HepG2 (cell line): ENCODE measurements around the gene GLIS1. TPM values are rescaled to one million over a fixed set of nuclear protein-coding genes. Genes with fewer than 3 reads are reported as not detected.

Experiments used
- ATAC-seq: fragments of 200-7000 bp; cut with Tn5 transposase; 3 replicates; pipeline ENCODE4 v1.9.1; 2020; ENCODE audit warnings: mild to moderate bottlenecking, moderate library complexity
- BruUV-seq: library from RNA; stranded (reverse); fragments of 400-500 nt; replicated peaks from 2 replicates; lab custom pipeline; 2021; lab: Mats Ljungman, UMichigan
- CTCF ChIA-PET: fragments of 300-600 bp; formaldehyde crosslinking; extraction: SDS; loops from one replicate; lab custom pipeline; 2021; ENCODE audit warnings: low total read pairs, inconsistent platforms, low intra/inter-chr PET ratio; lab: Yijun Ruan, JAX
- POLR2A ChIA-PET: fragments of 350-600 bp; sonication (Branson Sonifier 250); formaldehyde crosslinking; loops from one replicate; lab custom pipeline; 2020; ENCODE audit warnings: antibody characterized with exemption, inconsistent platforms; lab: Yijun Ruan, JAX
- DNase-seq: peaks from one replicate; pipeline ENCODE4 v3.0.0-alpha.2; 2015; ENCODE audit warnings: low spot score
- FAIRE-seq: peaks from 3 replicates; lab custom pipeline; 2011; peaks lifted over from hg19 to GRCh38; lab: Jason Lieb, UNC
- H2AFZ ChIP-seq: one replicate; pipeline ENCODE4 v1.6.1; 2011; ENCODE audit warnings: low read length, inconsistent platforms
- H3K27ac ChIP-seq: fragments of 300-600 bp; 3 replicates; pipeline ENCODE4 v1.8.0; 2011; ENCODE audit warnings: mixed run types, mild to moderate bottlenecking, mixed read lengths, low read length, inconsistent platforms; ENCODE audit not compliant: insufficient read depth; ENCODE audit errors: extremely low read length
- H3K27me3 ChIP-seq, 2 experiments: fragments of 200-600 bp in 1 of 2; 2 replicates in 1 of 2; 3 replicates in 1 of 2; pipeline versions ENCODE4 v1.6.0 to v1.8.0; 2011; ENCODE audit warnings: low read length in 2 of 2, mild to moderate bottlenecking in 2 of 2, moderate library complexity in 2 of 2, inconsistent platforms in 1 of 2; ENCODE audit not compliant: insufficient read depth in 2 of 2, control insufficient read depth in 1 of 2
- H3K36me3 ChIP-seq, 2 experiments: fragments of 200-600 bp in 1 of 2; replicated peaks in 1 of 2; 2 replicates in 1 of 2; 3 replicates in 1 of 2; pipeline versions ENCODE4 v1.5.1 to v1.8.0; 2011; ENCODE audit warnings: low read length in 2 of 2, inconsistent platforms in 1 of 2; ENCODE audit not compliant: insufficient read depth in 2 of 2, control insufficient read depth in 1 of 2
- H3K4me1 ChIP-seq: 2 replicates; pipeline ENCODE4 v1.5.1; 2012; ENCODE audit warnings: low read length, inconsistent platforms; ENCODE audit not compliant: insufficient read depth
- H3K4me2 ChIP-seq: 2 replicates; pipeline ENCODE4 v1.6.0; 2011; ENCODE audit warnings: low read depth, low read length, inconsistent platforms
- H3K4me3 ChIP-seq, 3 experiments: fragments of 200-600 bp in 1 of 3; sonication (generic), shearing (Covaris generic) in 1 of 3; replicated peaks in 1 of 3; 2 replicates each; pipeline ENCODE4 v1.5.1; 2011 to 2016; ENCODE audit warnings: low read length in 3 of 3, inconsistent platforms in 2 of 3, low read depth in 2 of 3, mild to moderate bottlenecking in 2 of 3, control low read depth in 1 of 3, mixed read lengths in 1 of 3; ENCODE audit not compliant: insufficient read depth in 1 of 3
- H3K79me2 ChIP-seq: one replicate; pipeline ENCODE4 v1.6.1; 2011; ENCODE audit warnings: low read length, inconsistent platforms; ENCODE audit not compliant: insufficient read depth
- H3K9ac ChIP-seq: 2 replicates; pipeline ENCODE4 v1.6.0; 2011; ENCODE audit warnings: mild to moderate bottlenecking, low read depth, low read length, inconsistent platforms; ENCODE audit not compliant: insufficient read depth
- H3K9me3 ChIP-seq: 2 replicates; pipeline ENCODE4 v1.5.1; 2012; ENCODE audit warnings: mild to moderate bottlenecking, low read length
- H4K20me1 ChIP-seq: 2 replicates; pipeline ENCODE4 v1.6.0; 2011; ENCODE audit warnings: inconsistent platforms, mild to moderate bottlenecking, low read length, moderate library complexity; ENCODE audit not compliant: insufficient read depth
- AKAP8 ChIP-seq: sonication (generic); formaldehyde crosslinking; IDR thresholded peaks from 2 replicates; pipeline ENCODE4 v1.5.1; 2020; ENCODE audit warnings: mild to moderate bottlenecking, missing genetic modification reagents
- EHMT2 ChIP-seq: fragments of 200-600 bp; sonication (generic); IDR thresholded peaks from 2 replicates; pipeline ENCODE4 v1.7.0; 2017; ENCODE audit warnings: antibody characterized with exemption, low read depth, low read length, borderline replicate concordance
- EZH2 ChIP-seq: conservative IDR thresholded peaks from 2 replicates; pipeline ENCODE4 v1.6.1; 2012; ENCODE audit warnings: mild to moderate bottlenecking, low read depth, low read length, moderate library complexity
- HMGA1 ChIP-seq: sonication (generic); formaldehyde crosslinking; conservative IDR thresholded peaks from 2 replicates; pipeline ENCODE4 v1.4.0; 2020; ENCODE audit warnings: missing genetic modification reagents
- MTF2 ChIP-seq: sonication (generic); formaldehyde crosslinking; IDR thresholded peaks from 2 replicates; pipeline ENCODE4 v1.5.0; 2020; ENCODE audit warnings: missing genetic modification reagents, borderline replicate concordance
- NKX3-1 ChIP-seq: sonication (generic); formaldehyde crosslinking; IDR thresholded peaks from 2 replicates; pipeline ENCODE4 v1.5.0; 2020; ENCODE audit warnings: missing genetic modification reagents
- NRL ChIP-seq: sonication (generic); formaldehyde crosslinking; IDR thresholded peaks from 2 replicates; pipeline ENCODE4 v1.5.0; 2020; ENCODE audit warnings: missing genetic modification reagents, mild to moderate bottlenecking, moderate library complexity, borderline replicate concordance
- PRMT3 ChIP-seq: sonication (generic); formaldehyde crosslinking; IDR thresholded peaks from 2 replicates; pipeline ENCODE4 v1.8.1; 2022; ENCODE audit warnings: low read depth, mild to moderate bottlenecking, moderate library complexity, missing genetic modification reagents, borderline replicate concordance
- TBL1XR1 ChIP-seq: fragments of 150-350 bp; IDR thresholded peaks from 2 replicates; pipeline ENCODE4 v1.6.1; 2014; ENCODE audit warnings: borderline replicate concordance, low read length; ENCODE audit not compliant: partially characterized antibody
- TOPORS ChIP-seq: sonication (generic); formaldehyde crosslinking; IDR thresholded peaks from 2 replicates; pipeline ENCODE4 v1.8.0; 2023; ENCODE audit warnings: mild to moderate bottlenecking, missing genetic modification reagents
- U2AF1 ChIP-seq: fragments of 200-400 bp; formaldehyde crosslinking; optimal IDR thresholded peaks from 2 replicates; pipeline ENCODE3; 2017; ENCODE audit warnings: mild to moderate bottlenecking, low read depth, low read length
- ZBTB1 ChIP-seq: sonication (generic); formaldehyde crosslinking; IDR thresholded peaks from 2 replicates; pipeline ENCODE4 v1.4.0; 2020; ENCODE audit warnings: missing genetic modification reagents, borderline replicate concordance
- ZBTB42 ChIP-seq: sonication (generic); formaldehyde crosslinking; IDR thresholded peaks from 2 replicates; pipeline ENCODE4 v1.5.0; 2020; ENCODE audit warnings: mild to moderate bottlenecking, missing genetic modification reagents
- ZFP36L1 ChIP-seq: sonication (generic); formaldehyde crosslinking; IDR thresholded peaks from 2 replicates; pipeline ENCODE4 v1.8.0; 2022; ENCODE audit warnings: mild to moderate bottlenecking, missing genetic modification reagents, moderate library complexity
- ZNF230 ChIP-seq: sonication (generic); formaldehyde crosslinking; IDR thresholded peaks from 2 replicates; pipeline ENCODE4 v1.4.0; 2020; ENCODE audit warnings: mild to moderate bottlenecking, missing genetic modification reagents
- ZNF34 ChIP-seq: sonication (generic); formaldehyde crosslinking; IDR thresholded peaks from 2 replicates; pipeline ENCODE4 v1.4.0; 2020; ENCODE audit warnings: mild to moderate bottlenecking, missing genetic modification reagents, borderline replicate concordance
- ZNF782 ChIP-seq: sonication (generic); formaldehyde crosslinking; IDR thresholded peaks from 2 replicates; pipeline ENCODE4 v1.4.0; 2020; ENCODE audit warnings: missing genetic modification reagents, mild to moderate bottlenecking, borderline replicate concordance
- WGBS: methylation state at CpG from one replicate; pipeline ENCODE4 v1.1.6; 2017; ENCODE audit warnings: low lambda C conversion rate; 5-methylcytosine and 5-hydroxymethylcytosine counted together
- in situ Hi-C: cut with HindIII; loops from 2 replicates; pipeline ENCODE4 v1.10.0; 2017; ENCODE audit warnings: low pct_unique_long_range_greater_than_20kb; ENCODE audit not compliant: extremely low pct_ligation_motif_present
- intact Hi-C: fragments of 100-400 bp; cut with micrococcal nuclease; formaldehyde crosslinking; loops from one replicate; pipeline ENCODE4 v1.10.0; 2022; ENCODE audit not compliant: unreplicated experiment
- polyA plus RNA-seq, 8 experiments: library from polyadenylated mRNA; depleted of rRNA in 3 of 8; stranded (reverse) in 7 of 8; unstranded in 1 of 8; fragments of >200 nt; fragmentation: Illumina TruSeq in 4 of 8; extraction: Trizol in 4 of 8; gene quantifications; 2 replicates each; pipeline versions ENCODE4 v1.2.1 to v1.2.3, GENCODE V29; 2011 to 2016; ENCODE audit warnings: low read depth in 4 of 8, missing spikeins in 1 of 8, mixed read lengths in 1 of 8; ENCODE audit not compliant: insufficient read depth in 1 of 8
- total RNA-seq, 5 experiments: library from RNA; depleted of rRNA; stranded (reverse); fragments of >200 nt; fragmentation: Illumina TruSeq; extraction: Trizol; gene quantifications; 2 replicates each; pipeline ENCODE4 v1.2.3, GENCODE V29; 2016; ENCODE audit warnings: low read depth in 1 of 5
- TF ChIP-seq, protein P1 (sequence below), 2 experiments: sonication (generic) in 1 of 2; formaldehyde crosslinking in 1 of 2; IDR thresholded peaks; 2 replicates each; pipeline versions ENCODE4 v1.5.1 to v1.6.1; 2011 to 2020; ENCODE audit warnings: borderline replicate concordance in 1 of 2, low read depth in 1 of 2, low read length in 1 of 2, mild to moderate bottlenecking in 1 of 2, missing genetic modification reagents in 1 of 2, moderate library complexity in 1 of 2
- TF ChIP-seq, protein P2 (sequence below): sonication (generic); formaldehyde crosslinking; IDR thresholded peaks from 2 replicates; pipeline ENCODE4 v1.4.0; 2020; ENCODE audit warnings: mild to moderate bottlenecking, missing genetic modification reagents, borderline replicate concordance
- TF ChIP-seq, protein P3 (sequence below): sonication (generic); formaldehyde crosslinking; IDR thresholded peaks from 2 replicates; pipeline ENCODE4 v1.4.0; 2020; ENCODE audit warnings: missing genetic modification reagents, borderline replicate concordance

GLIS1 gene
- total and polyA plus RNA-seq, 2 of the 13 experiments (the other 11 are each of a cell fraction or from before 2014, with no cell fraction given): 0.03 TPM; not detected in 1

DNA sequence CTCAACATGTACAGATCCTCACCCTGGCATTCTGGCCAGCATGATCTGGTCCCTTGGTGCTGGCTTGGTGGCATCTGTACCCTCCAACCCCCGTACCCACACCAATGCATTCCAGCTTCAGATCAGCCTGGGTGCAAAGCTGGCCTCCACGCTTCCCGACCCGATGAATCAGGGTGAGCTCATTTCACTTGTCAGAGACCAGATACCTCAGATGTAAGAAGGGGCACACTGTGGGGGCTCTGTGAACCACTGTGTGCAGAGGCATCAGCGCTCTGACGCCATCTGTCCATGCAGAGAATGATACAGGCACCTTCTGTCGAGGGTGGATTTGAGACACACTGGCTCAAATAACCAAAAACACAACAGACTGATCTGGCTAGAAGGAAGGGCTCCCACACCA is 203.1 kb downstream of the GLIS1 start:
- no peak overlapping the region for H3K27ac ChIP-seq
- no peaks in the 10 kb centered on the region for H3K4me1 ChIP-seq
- no peak overlapping the region for H3K4me3 ChIP-seq
- WGBS: 4% methylated on average over 7 of the region's 7 CpGs
- CTCF ChIA-PET: no interaction called here
- BruUV-seq: no TSS peak
- no peaks in the 10 kb centered on the region for H3K36me3 ChIP-seq
- DNase-seq (no peak), ATAC-seq (no peak), FAIRE-seq (no peak)
- intact Hi-C loops: no loop called here
- in situ Hi-C loops: no loop called here
- no peaks in the 10 kb centered on the region for H4K20me1 ChIP-seq
- no peak for TF ChIP-seq ZNF34
- TF ChIP-seq ZFP36L1 (CRISPR knock-in tag): no peak
- no peak for TF ChIP-seq PRMT3 (CRISPR knock-in tag)
- no peak for TF ChIP-seq ZNF230 (CRISPR knock-in tag)
- no peak for TF ChIP-seq TOPORS (CRISPR knock-in tag)
- TF ChIP-seq NRL (CRISPR knock-in tag): no peak
- no peak for TF ChIP-seq AKAP8 (CRISPR knock-in tag)
- TF ChIP-seq, protein P1, sequence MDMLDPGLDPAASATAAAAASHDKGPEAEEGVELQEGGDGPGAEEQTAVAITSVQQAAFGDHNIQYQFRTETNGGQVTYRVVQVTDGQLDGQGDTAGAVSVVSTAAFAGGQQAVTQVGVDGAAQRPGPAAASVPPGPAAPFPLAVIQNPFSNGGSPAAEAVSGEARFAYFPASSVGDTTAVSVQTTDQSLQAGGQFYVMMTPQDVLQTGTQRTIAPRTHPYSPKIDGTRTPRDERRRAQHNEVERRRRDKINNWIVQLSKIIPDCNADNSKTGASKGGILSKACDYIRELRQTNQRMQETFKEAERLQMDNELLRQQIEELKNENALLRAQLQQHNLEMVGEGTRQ (IDR thresholded peaks at IDR 0.05; ENCODE audit: low read depth, low read length): no peak
- TF ChIP-seq, protein P1 (CRISPR knock-in tag; IDR thresholded peaks at IDR 0.05; ENCODE audit: borderline replicate concordance): no peak
- no peak for TF ChIP-seq NKX3-1 (CRISPR knock-in tag)
- TF ChIP-seq, protein P2, sequence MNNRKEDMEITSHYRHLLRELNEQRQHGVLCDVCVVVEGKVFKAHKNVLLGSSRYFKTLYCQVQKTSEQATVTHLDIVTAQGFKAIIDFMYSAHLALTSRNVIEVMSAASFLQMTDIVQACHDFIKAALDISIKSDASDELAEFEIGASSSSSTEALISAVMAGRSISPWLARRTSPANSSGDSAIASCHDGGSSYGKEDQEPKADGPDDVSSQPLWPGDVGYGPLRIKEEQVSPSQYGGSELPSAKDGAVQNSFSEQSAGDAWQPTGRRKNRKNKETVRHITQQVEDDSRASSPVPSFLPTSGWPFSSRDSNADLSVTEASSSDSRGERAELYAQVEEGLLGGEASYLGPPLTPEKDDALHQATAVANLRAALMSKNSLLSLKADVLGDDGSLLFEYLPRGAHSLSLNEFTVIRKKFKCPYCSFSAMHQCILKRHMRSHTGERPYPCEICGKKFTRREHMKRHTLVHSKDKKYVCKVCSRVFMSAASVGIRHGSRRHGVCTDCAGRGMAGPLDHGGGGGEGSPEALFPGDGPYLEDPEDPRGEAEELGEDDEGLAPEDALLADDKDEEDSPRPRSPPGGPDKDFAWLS (CRISPR knock-in tag): no peak
- no peak for TF ChIP-seq EHMT2
- TF ChIP-seq, protein P3, sequence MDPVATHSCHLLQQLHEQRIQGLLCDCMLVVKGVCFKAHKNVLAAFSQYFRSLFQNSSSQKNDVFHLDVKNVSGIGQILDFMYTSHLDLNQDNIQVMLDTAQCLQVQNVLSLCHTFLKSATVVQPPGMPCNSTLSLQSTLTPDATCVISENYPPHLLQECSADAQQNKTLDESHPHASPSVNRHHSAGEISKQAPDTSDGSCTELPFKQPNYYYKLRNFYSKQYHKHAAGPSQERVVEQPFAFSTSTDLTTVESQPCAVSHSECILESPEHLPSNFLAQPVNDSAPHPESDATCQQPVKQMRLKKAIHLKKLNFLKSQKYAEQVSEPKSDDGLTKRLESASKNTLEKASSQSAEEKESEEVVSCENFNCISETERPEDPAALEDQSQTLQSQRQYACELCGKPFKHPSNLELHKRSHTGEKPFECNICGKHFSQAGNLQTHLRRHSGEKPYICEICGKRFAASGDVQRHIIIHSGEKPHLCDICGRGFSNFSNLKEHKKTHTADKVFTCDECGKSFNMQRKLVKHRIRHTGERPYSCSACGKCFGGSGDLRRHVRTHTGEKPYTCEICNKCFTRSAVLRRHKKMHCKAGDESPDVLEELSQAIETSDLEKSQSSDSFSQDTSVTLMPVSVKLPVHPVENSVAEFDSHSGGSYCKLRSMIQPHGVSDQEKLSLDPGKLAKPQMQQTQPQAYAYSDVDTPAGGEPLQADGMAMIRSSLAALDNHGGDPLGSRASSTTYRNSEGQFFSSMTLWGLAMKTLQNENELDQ (CRISPR knock-in tag): no peak
- no peak for TF ChIP-seq ZBTB42 (CRISPR knock-in tag)
- no peak for TF ChIP-seq TBL1XR1
- no peak for TF ChIP-seq ZBTB1
- no peak for TF ChIP-seq ZNF782 (CRISPR knock-in tag)
- TF ChIP-seq EZH2: no peak
- TF ChIP-seq HMGA1 (CRISPR knock-in tag): no peak
- TF ChIP-seq U2AF1: no peak
- TF ChIP-seq MTF2 (CRISPR knock-in tag): no peak
- H3K9me3 ChIP-seq: no peaks in the 10 kb centered on the region
- peaks cover 2 to 45% of the 10 kb centered on the region in 2 experiments; a peak in 4 of 5 replicates for H3K27me3 ChIP-seq
- H3K9ac ChIP-seq: no peak overlapping the region
- no peak overlapping the region for H3K4me2 ChIP-seq
- no peak overlapping the region for H2AFZ ChIP-seq
- H3K79me2 ChIP-seq: no peaks in the 10 kb centered on the region
- POLR2A ChIA-PET: no interaction called here
